Chondrocyte (in vitro differentiated cells): ENCODE data around the gene ITGBL1. TPM values are rescaled to one million over a fixed set of nuclear protein-coding genes. Genes with fewer than 3 reads are reported as not detected.

Experiments used
- DNase-seq: peaks from one replicate; pipeline ENCODE4 v3.0.0; 2021; ENCODE audit warnings: mixed read lengths, low spot score
- H3K27ac Mint-ChIP-seq: one replicate; pipeline ENCODE4 v1.8.0; 2021; ENCODE audit warnings: mild to moderate bottlenecking, moderate library complexity, mixed read lengths; ENCODE audit not compliant: unreplicated experiment
- H3K27me3 Mint-ChIP-seq: 2 replicates; pipeline ENCODE4 v1.8.0; 2021; ENCODE audit warnings: low read depth, mixed read lengths
- H3K36me3 Mint-ChIP-seq: 2 replicates; pipeline ENCODE4 v1.8.0; 2021; ENCODE audit warnings: low read depth, mixed read lengths
- H3K4me1 Mint-ChIP-seq: 2 replicates; pipeline ENCODE4 v1.8.0; 2021; ENCODE audit warnings: low read depth, mild to moderate bottlenecking, mixed read lengths
- H3K4me3 Mint-ChIP-seq: one replicate; pipeline ENCODE4 v1.8.0; 2021; ENCODE audit warnings: mild to moderate bottlenecking, moderate library complexity, mixed read lengths; ENCODE audit not compliant: unreplicated experiment
- H3K9me3 Mint-ChIP-seq: 2 replicates; pipeline ENCODE4 v1.8.0; 2021; ENCODE audit warnings: low read depth, mixed read lengths
- CTCF ChIP-seq: fragments of 200-600 bp; sonication (generic); IDR thresholded peaks from 2 replicates; pipeline ENCODE4 v1.5.0; 2021; ENCODE audit warnings: antibody characterized with exemption, mild to moderate bottlenecking, moderate library complexity
- total RNA-seq: library from RNA; stranded (reverse); gene quantifications from 3 replicates; pipeline ENCODE4 v1.2.1, GENCODE V29; 2021

The ITGBL1 gene
- total RNA-seq, 1 donor from 2014 or later, result 407 TPM

GRCh38 chr13:101423872-101424271 is 28.6 kb upstream of the ITGBL1 start:
- DNase-seq, result no peak
- Mint-ChIP-seq H3K36me3 (peaks cover 2% of the 10 kb centered on the region), H3K9me3 (no peaks in the 10 kb centered on the region), H3K27ac (no peak overlapping the region), H3K27me3 (no peaks in the 10 kb centered on the region), H3K4me1 (peaks cover 36% of the 10 kb centered on the region), H3K4me3 (no peak overlapping the region)
- TF ChIP-seq CTCF, result no peak

- H3K4me1 Mint-ChIP-seq, result peaks cover 36% of the 10 kb centered on the region
- DNase-seq, result no peak
- no peaks in the 10 kb centered on the region for H3K27me3 Mint-ChIP-seq
- H3K9me3 Mint-ChIP-seq, result no peaks in the 10 kb centered on the region
- TF ChIP-seq CTCF, result no peak
- H3K27ac Mint-ChIP-seq, result peak overlapping the region; percentile 30
- H3K4me3 Mint-ChIP-seq, result no peak overlapping the region
- peaks cover 2% of the 10 kb centered on the region for H3K36me3 Mint-ChIP-seq
Measured at GRCh38 chr13:101424381-101425155, 27.9 kb upstream of the ITGBL1 start.

- no peak for DNase-seq
- no peaks in the 10 kb centered on the region for H3K27me3 Mint-ChIP-seq
- peaks cover 36% of the 10 kb centered on the region for H3K4me1 Mint-ChIP-seq
- no peaks in the 10 kb centered on the region for H3K9me3 Mint-ChIP-seq
- no peak overlapping the region for H3K27ac Mint-ChIP-seq
- H3K4me3 Mint-ChIP-seq, result no peak overlapping the region
- TF ChIP-seq CTCF, result no peak
- H3K36me3 Mint-ChIP-seq, result peaks cover under 1% of the 10 kb centered on the region
Measured at GRCh38 chr13:101425156-101425471, 27.4 kb upstream of the ITGBL1 start.

GRCh38 chr13:101425623-101426022 is 26.9 kb upstream of the ITGBL1 start:
- Mint-ChIP-seq H3K9me3 (no peaks in the 10 kb centered on the region), H3K4me1 (peaks cover 36% of the 10 kb centered on the region), H3K27me3 (no peaks in the 10 kb centered on the region), H3K36me3 (no peaks in the 10 kb centered on the region), H3K27ac (no peak overlapping the region), H3K4me3 (no peak overlapping the region)
- TF ChIP-seq CTCF, result no peak
- no peak for DNase-seq

GRCh38 chr13:101429733-101430132 is 22.7 kb upstream of the ITGBL1 start:
- Mint-ChIP-seq H3K27me3 (no peaks in the 10 kb centered on the region), H3K9me3 (peaks cover 3% of the 10 kb centered on the region), H3K4me1 (peaks cover 5% of the 10 kb centered on the region), H3K4me3 (no peak overlapping the region), H3K36me3 (peaks cover 1% of the 10 kb centered on the region), H3K27ac (no peak overlapping the region)
- no peak for TF ChIP-seq CTCF
- no peak for DNase-seq
